CD4-positive, alpha-beta T cell treated with Interleukin-12 subunit alpha and Interleukin-12 subunit beta, for 1 hour (primary cell): Measurements from ENCODE around the gene UGT1A7.
"Not testable (repeated sequence)": the region's sequence is repeated elsewhere in the genome, so short reads cannot be mapped to it uniquely, and the experiment has no call there.

Source experiments
- DNase-seq: peaks from one replicate; pipeline ENCODE4 v3.0.0-alpha.2; 2020

The UGT1A7 gene

DNA sequence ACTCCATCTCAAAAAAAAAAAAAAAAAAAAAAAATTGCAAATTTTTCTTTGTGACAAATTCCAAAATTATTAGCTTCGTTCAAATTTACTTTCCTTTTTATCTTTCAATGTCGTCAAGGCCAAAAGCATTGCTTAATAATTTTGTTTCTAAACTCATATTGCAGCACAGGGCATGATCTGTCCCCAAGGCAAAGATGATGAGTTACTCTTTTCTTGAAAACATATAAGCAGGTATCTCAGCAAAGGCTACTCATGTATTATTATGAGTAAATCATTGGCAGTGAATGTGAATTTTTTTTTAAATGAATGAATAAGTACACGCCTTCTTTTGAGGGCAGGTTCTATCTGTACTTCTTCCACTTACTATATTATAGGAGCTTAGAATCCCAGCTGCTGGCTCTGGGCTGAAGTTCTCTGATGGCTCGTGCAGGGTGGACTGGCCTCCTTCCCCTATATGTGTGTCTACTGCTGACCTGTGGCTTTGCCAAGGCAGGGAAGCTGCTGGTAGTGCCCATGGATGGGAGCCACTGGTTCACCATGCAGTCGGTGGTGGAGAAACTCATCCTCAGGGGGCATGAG, at the start of gene UGT1A7:
TSS of gene UGT1A7 (plus strand) at position 381 of the 579 bp plus-strand sequence. CDS start at position 418, 37 bp downstream.
- no peak for DNase-seq

DNA sequence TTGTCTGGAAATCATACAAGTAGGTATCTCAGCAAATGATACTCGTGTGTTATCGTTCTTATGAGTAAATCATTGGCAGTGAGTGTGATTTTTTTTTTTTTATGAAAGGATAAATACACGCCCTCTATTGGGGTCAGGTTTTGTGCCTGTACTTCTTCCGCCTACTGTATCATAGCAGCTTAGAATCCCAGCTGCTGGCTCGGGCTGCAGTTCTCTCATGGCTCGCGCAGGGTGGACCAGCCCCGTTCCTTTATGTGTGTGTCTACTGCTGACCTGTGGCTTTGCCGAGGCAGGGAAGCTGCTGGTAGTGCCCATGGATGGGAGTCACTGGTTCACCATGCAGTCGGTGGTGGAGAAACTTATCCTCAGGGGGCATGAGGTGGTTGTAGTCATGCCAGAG, 45.4 kb upstream of the UGT1A7 start, which contains the start of gene UGT1A10:
TSS of gene UGT1A10 (plus strand) at position 143 of the 400 bp plus-strand sequence. CDS start at position 218, 75 bp downstream.
- not testable (repeated sequence) for DNase-seq

GRCh38 chr2:233638836-233639235, 42.9 kb upstream of the UGT1A7 start:
- DNase-seq = no peak

- DNase-seq = no peak
Observed at GRCh38 chr2:233639860-233640259, 41.8 kb upstream of the UGT1A7 start.

GRCh38 chr2:233643128-233643527, 38.6 kb upstream of the UGT1A7 start:
- no peak for DNase-seq

GRCh38 chr2:233646033-233646432, 35.7 kb upstream of the UGT1A7 start:
- not testable (repeated sequence) for DNase-seq

GRCh38 chr2:233650981-233651380, 30.7 kb upstream of the UGT1A7 start:
- DNase-seq = no peak

- DNase-seq = no peak
Observed at GRCh38 chr2:233651430-233651829, 30.3 kb upstream of the UGT1A7 start.

DNA sequence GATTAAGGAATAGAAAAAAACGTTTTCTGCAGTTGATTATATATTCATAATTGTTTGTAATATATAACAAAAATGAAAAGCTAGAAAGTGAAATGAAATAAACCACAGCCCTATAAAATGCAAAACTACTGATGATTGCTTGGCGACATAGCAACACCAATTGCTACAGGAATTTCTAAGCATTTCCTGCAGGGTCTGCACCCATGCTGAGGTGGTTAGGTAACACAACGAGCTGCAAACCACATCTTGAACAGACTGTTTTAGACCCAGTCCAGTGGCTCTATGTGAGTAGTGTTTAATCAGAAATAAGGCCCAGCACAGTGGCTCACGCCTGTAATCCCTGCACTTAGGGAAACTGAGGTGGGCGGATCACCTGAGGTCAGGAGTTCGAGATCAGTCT, 27.2 kb upstream of the UGT1A7 start:
- DNase-seq = no peak

DNA sequence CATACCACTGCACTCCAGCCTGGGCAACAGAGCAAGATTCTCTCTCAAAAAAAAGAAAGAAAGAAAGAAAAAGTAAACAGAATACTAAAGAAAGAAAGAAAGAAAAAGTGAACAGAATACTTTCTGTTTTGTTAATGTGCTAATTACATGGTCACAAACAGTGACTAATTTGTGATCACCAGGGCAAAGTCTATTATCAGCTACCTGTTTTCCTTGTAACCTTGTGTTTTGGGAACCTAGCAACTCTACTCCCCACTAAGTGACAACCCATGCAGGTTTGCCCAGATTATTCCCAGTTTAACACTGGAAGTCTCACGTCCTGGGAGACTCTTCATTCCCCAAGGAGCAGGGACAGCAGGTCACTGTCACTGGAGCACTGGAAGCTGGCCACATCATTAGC, 26.7 kb upstream of the UGT1A7 start:
- no peak for DNase-seq

- not testable (repeated sequence) for DNase-seq
Observed at GRCh38 chr2:233655943-233656342, 25.8 kb upstream of the UGT1A7 start.

GRCh38 chr2:233656443-233656842, 25.3 kb upstream of the UGT1A7 start:
- no peak for DNase-seq

GRCh38 chr2:233658610-233659009, 23.1 kb upstream of the UGT1A7 start:
- no peak for DNase-seq

DNA sequence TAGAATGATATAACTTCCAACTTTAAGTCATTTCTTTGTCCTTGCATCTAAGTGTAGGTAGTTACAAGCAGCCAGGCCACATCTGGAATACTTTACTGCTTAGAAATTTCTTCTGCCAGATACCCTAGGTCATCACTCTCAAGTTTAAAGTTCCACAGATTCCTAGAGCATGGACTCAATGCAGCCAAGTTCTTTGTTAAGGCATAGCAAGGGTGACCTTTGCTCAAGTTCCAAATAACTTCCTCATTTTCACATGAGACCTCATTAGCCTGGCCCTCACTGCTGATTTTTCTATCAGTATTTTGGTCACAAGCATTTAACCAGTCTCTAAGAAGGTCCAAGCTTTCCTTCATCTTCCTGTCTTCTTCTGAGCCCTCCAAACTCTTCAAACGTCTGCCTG, 17.8 kb upstream of the UGT1A7 start:
- DNase-seq = no peak

DNA sequence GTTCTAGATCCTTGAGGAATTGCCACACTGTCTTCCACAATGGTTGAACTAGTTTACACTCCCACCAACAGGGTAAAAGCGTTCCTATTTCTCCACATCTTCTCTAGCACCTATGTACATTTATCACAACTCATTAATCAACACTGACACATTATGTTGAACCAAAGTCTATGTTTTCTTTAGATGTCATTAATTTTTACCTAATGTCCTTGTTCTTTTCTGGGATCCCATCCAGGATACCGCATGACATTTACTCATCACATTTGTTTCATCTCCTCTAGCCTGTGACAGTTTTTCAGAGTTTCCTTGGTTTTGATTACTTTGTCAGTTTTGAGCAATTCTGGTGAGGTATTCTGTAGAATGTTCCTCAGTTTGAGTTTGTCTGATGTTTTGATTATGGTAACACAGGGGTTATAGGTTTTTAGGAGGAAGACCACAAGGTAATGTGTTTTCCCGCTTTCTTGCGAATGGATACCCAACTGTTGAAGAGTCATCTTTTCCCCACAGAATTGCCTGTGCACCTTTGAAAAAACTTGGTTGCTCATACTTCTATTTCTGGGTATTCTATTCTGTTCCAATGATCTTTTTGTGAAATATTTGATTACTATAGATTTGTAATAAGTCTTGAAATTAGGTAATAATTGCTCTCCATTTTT, 13.0 kb upstream of the UGT1A7 start:
- no peak for DNase-seq

GRCh38 chr2:233671290-233672161, 10.2 kb upstream of the UGT1A7 start, which contains the start of gene UGT1A9:
Gene UGT1A9 (plus strand): TSS chr2:233671898. CDS start chr2:233671935, 37 bp downstream.
- DNase-seq = no peak

- DNase-seq = no peak
Observed at GRCh38 chr2:233672886-233673285, 8.8 kb upstream of the UGT1A7 start.

DNA sequence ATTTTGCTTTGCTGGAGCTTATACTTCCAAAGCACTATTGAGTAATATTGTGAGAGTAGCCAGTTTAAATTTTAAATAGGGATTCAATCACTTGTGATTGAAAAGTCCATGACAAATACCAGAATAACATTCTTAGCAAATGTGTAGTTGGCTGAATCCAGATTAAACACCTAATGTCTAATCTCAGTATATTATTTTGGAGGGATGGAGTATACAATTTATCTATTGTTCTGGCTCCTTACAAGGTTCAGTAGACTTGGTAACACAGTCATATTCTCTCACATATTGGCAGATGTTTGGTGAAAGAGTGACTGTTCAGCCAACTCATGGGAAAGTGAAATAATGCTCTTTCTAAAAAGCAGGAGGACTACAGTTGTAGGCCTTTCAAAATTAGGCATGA, 7.8 kb upstream of the UGT1A7 start:
- no peak for DNase-seq

GRCh38 chr2:233674314-233674713, 7.4 kb upstream of the UGT1A7 start:
- DNase-seq = no peak

DNA sequence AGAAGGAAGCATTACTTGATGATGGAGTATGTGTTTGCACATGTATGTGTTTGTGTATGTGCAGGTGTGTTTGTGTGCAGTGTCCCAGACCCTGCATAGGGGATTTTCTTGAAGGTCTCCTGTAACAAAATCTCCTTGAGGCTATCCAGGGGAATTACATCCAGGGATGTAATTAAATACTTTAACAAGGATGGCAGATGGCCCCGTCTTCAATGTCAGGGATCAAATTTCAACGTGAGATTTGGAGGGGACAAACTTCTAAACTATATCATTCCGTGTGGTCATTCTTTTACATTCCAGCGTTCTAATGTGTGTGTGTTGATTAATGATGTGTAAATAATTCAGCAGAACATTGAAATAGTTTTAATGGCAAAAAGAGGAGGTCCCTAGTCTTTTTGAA, 6.7 kb upstream of the UGT1A7 start:
- no peak for DNase-seq

DNA sequence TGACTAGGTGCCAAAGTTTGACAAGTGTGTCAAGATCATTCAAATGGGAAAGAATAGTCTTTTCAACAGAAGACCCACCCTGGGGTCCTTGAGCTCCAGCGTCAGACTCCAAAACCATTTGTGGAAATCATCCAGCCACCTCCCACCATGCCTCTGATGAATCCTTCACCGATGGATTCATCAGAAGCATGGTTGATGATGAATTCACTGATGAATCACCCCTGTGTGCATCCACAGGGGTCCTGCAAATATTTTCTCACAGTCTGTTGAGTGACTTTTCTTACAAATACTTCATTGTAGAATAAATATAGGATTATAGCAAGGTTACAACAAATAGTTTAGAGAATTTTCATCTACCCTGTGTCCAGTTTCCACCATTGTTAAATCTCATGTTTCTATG, 5.7 kb upstream of the UGT1A7 start:
- DNase-seq = no peak

DNA sequence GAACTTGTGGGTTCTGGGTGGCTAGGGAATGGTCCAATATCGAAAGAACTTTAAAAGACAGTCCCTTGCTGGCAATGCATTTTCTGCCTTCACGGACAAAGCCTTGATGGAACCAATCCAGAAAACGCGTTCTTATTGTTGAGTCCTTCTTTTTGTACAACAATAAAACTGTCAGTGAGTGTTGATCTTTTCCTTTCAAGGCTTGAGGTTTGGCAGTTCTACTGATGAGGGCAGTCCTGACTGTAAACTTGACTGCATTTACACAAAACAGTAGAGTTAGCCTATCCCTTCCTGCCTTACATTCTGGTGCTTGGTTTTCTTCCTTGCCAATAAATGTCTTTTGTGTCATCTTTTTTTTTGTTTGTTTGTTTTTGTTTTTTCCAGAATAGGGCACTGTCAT, 2.5 kb upstream of the UGT1A7 start:
- DNase-seq = no peak

- no peak for DNase-seq
Observed at GRCh38 chr2:233680361-233681045, 1.2 kb upstream of the UGT1A7 start.
